ENCODE data around the gene SPG21.

Gene SPG21

DNA sequence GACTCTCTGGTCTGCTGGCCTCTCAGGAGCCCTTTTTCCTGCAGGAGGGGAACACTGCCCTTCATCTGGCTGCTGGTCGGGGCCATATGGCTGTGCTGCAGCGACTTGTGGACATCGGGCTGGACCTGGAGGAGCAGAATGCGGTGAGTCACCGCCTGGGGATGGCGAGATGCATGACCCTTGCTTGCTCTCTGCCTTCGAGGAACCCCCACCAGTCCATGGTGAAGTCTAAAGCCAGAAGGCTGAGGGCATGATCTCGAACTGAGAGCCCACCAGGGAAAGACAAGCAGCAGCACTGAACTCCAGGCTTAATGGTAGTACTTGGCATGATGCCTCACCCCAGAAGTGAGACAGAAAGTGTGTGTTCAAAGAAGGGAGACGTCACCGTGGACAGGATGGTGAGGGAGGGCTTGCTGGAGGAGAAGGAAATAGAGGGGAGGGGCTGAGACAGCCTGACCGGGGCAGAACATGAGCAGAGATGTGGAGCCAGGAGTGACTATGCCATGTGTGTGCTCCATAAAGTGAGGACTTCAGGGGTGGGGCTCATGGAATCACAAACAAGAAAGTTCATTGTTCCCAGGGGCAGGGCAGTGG is 58.8 kb downstream of the SPG21 start:
- TF ChIP-seq EZH2phosphoT487 (IDR thresholded peaks at IDR 0.05; ENCODE audit: borderline replicate concordance) = no peak
- TF ChIP-seq, protein P1, sequence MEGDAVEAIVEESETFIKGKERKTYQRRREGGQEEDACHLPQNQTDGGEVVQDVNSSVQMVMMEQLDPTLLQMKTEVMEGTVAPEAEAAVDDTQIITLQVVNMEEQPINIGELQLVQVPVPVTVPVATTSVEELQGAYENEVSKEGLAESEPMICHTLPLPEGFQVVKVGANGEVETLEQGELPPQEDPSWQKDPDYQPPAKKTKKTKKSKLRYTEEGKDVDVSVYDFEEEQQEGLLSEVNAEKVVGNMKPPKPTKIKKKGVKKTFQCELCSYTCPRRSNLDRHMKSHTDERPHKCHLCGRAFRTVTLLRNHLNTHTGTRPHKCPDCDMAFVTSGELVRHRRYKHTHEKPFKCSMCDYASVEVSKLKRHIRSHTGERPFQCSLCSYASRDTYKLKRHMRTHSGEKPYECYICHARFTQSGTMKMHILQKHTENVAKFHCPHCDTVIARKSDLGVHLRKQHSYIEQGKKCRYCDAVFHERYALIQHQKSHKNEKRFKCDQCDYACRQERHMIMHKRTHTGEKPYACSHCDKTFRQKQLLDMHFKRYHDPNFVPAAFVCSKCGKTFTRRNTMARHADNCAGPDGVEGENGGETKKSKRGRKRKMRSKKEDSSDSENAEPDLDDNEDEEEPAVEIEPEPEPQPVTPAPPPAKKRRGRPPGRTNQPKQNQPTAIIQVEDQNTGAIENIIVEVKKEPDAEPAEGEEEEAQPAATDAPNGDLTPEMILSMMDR (conservative IDR thresholded peaks at IDR 0.05; ENCODE audit: low read length) = no peak
- H3F3A ChIP-seq (ENCODE audit: low read depth) = no peaks in the 10 kb centered on the region
- H3K9ac ChIP-seq (ENCODE audit: low read depth, low read length, poor library complexity, severe bottlenecking) = no peak overlapping the region
- H3K36me3 ChIP-seq (ENCODE audit: insufficient read depth, low read length) = no peaks in the 10 kb centered on the region
- no peak overlapping the region for H3K4me3 ChIP-seq (ENCODE audit: low read length, poor library complexity, severe bottlenecking)
- no peak overlapping the region for H3K4me2 ChIP-seq (ENCODE audit: low read depth, low read length, poor library complexity, severe bottlenecking)
- H3K27me3 ChIP-seq (ENCODE audit: insufficient read depth, low read length, poor library complexity, severe bottlenecking) = no peaks in the 10 kb centered on the region
- H3K79me2 ChIP-seq (ENCODE audit: insufficient read depth, low read length) = no peaks in the 10 kb centered on the region
- no peak overlapping the region for H2AFZ ChIP-seq (ENCODE audit: low read length)
- H4K20me1 ChIP-seq (ENCODE audit: insufficient read depth, low read length, poor library complexity, severe bottlenecking) = no peaks in the 10 kb centered on the region
- no peaks in the 10 kb centered on the region for H3K9me3 ChIP-seq (ENCODE audit: insufficient read depth, low read depth, low read length)
- H3K9me2 ChIP-seq (replicated peaks; ENCODE audit: low read depth, low read length) = no peaks in the 10 kb centered on the region
- no peaks in the 10 kb centered on the region for H3K4me1 ChIP-seq (ENCODE audit: insufficient read depth, low read length, poor library complexity, severe bottlenecking)

DNA sequence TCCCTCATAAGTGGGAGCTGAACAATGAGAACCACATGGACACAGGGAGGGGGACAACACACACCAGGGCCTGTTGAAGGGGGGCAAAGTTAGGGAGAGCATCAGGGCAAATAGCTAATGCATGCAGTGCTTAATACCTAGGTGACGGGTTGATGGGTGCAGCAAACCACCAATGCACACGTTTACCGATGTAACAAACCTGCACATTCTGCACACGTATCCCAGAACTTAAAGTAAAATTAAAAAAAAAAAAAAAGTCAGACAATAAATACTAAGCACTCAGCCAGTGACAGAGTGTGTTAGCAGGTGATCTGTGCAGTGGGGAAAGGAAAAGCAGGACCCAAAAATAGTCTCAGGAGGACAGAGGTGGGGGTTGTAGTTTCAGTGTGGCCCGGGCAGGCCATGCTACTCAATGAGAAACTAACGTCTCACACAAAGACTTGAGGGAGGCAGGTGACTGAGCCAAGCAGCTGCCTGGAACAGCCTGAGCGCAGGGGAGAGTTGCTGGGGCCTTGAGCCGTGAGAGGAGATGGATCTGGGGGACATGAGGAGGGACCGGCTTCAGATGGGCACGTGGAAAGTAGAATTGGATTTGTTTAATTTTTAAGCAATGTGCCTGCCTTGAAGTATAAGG is 59.6 kb downstream of the SPG21 start:
- no peaks in the 10 kb centered on the region for H3F3A ChIP-seq (ENCODE audit: low read depth)
- no peaks in the 10 kb centered on the region for H4K20me1 ChIP-seq (ENCODE audit: insufficient read depth, low read length, poor library complexity, severe bottlenecking)
- H3K4me1 ChIP-seq (ENCODE audit: insufficient read depth, low read length, poor library complexity, severe bottlenecking) = peaks cover 3% of the 10 kb centered on the region
- H3K27me3 ChIP-seq (ENCODE audit: insufficient read depth, low read length, poor library complexity, severe bottlenecking) = no peaks in the 10 kb centered on the region
- H3K9ac ChIP-seq (ENCODE audit: low read depth, low read length, poor library complexity, severe bottlenecking) = no peak overlapping the region
- H3K36me3 ChIP-seq (ENCODE audit: insufficient read depth, low read length) = no peaks in the 10 kb centered on the region
- H3K4me3 ChIP-seq (ENCODE audit: low read length, poor library complexity, severe bottlenecking) = no peak overlapping the region
- H3K9me3 ChIP-seq (ENCODE audit: insufficient read depth, low read depth, low read length) = no peaks in the 10 kb centered on the region
- H3K9me2 ChIP-seq (replicated peaks; ENCODE audit: low read depth, low read length) = no peaks in the 10 kb centered on the region
- no peak overlapping the region for H3K4me2 ChIP-seq (ENCODE audit: low read depth, low read length, poor library complexity, severe bottlenecking)
- TF ChIP-seq EZH2phosphoT487 (IDR thresholded peaks at IDR 0.05; ENCODE audit: borderline replicate concordance) = no peak
- TF ChIP-seq, protein P1 (conservative IDR thresholded peaks at IDR 0.05; ENCODE audit: low read length) = no peak
- no peaks in the 10 kb centered on the region for H3K79me2 ChIP-seq (ENCODE audit: insufficient read depth, low read length)
- no peak overlapping the region for H2AFZ ChIP-seq (ENCODE audit: low read length)

DNA sequence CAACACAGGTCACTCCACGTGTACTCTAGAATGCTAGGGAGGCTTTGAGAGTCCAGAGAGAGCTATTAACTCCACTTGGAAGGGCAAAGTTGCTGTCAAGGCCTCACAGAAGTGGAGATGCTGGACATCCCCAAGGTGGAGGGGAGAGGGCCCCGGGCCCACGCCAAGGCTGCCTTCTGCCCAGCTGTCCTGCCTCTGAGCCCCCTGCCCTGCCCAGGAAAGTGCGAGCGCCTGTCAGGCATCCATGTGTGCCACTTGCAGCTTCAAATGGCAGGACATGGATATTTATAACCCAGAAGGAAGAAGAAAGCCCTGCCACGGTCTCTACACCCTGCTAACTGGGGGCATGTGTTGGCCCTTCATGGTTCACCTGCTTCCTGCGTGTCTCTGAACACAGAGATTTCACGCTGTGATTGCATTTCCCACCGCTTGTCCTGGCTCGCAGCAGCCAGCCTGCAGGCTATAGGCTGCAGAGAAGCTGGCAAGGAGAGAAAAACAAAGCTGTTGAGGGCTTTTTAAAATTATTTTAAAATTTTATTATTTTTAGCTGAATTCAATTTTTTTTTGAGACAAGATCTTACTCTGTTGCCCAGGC is 61.0 kb downstream of the SPG21 start:
- Histone ChIP-seq H3K9me3 (ENCODE audit: insufficient read depth, low read depth, low read length) (no peaks in the 10 kb centered on the region), H3F3A (ENCODE audit: low read depth) (no peaks in the 10 kb centered on the region), H3K36me3 (ENCODE audit: insufficient read depth, low read length) (no peaks in the 10 kb centered on the region), H3K4me2 (ENCODE audit: low read depth, low read length, poor library complexity, severe bottlenecking) (no peak overlapping the region), H3K4me3 (ENCODE audit: low read length, poor library complexity, severe bottlenecking) (no peak overlapping the region), H2AFZ (ENCODE audit: low read length) (no peak overlapping the region), H3K9me2 (replicated peaks; ENCODE audit: low read depth, low read length) (no peaks in the 10 kb centered on the region), H3K79me2 (ENCODE audit: insufficient read depth, low read length) (no peaks in the 10 kb centered on the region), H3K27me3 (ENCODE audit: insufficient read depth, low read length, poor library complexity, severe bottlenecking) (no peaks in the 10 kb centered on the region), H3K4me1 (ENCODE audit: insufficient read depth, low read length, poor library complexity, severe bottlenecking) (peaks cover 4% of the 10 kb centered on the region), H4K20me1 (ENCODE audit: insufficient read depth, low read length, poor library complexity, severe bottlenecking) (no peaks in the 10 kb centered on the region), H3K9ac (ENCODE audit: low read depth, low read length, poor library complexity, severe bottlenecking) (no peak overlapping the region)
- TF ChIP-seq, protein P1 (conservative IDR thresholded peaks at IDR 0.05; ENCODE audit: low read length) = no peak
